ENCODE results near the gene HDLBP.

The HDLBP gene

DNA sequence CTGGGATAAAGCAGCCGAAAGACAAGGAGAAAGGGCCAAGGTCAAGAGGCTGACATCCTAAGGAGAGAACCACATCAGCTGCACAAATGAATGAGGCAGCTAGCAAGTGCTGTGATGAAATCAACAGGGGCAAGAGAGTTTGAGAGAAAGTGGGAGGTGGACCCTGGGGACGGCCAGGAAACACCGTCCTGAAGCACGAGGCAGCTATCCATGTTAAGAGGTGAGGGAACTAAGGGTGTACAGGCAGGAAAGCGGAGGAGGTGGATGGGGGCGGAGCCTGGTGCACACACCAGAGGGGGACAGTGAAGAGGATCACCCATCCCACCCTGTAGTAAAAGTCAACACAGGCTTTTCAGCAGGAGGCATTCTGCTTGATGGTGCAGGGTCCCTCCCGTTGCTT lies 52.4 kb downstream of the HDLBP start:
- Histone ChIP-seq H3K27ac (ENCODE audit: low read depth, low read length) (no peak overlapping the region), H3K4me3 (ENCODE audit: low read length) (no peak overlapping the region), H3K36me3 (ENCODE audit: control insufficient read depth, insufficient read depth, low read length) (peaks cover 41% of the 10 kb centered on the region), H3K27me3 (ENCODE audit: control insufficient read depth, insufficient read depth, low read length) (no peaks in the 10 kb centered on the region), H3K9ac (ENCODE audit: low read length) (no peak overlapping the region), H3K4me1 (ENCODE audit: control insufficient read depth, insufficient read depth, low read length) (no peaks in the 10 kb centered on the region)

DNA sequence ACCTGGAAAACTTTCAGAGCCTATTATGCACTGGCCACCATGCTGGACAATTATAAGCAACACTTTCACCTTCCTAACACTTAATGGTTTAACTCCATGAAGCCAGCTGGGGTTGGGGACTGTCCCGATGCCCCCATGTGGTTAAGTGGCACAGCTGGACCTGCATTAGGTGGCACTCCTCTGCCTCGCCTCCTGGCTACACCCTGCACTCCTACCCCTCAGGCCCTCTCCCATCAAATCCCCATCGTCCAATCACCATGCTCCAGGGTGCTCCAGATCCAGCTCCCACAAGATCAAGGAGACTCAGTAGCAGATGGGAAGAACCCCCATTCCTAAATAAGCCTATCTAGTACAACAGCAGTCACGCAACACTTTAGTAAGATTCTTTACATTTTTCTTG lies 53.8 kb downstream of the HDLBP start:
- no peaks in the 10 kb centered on the region for H3K4me1 ChIP-seq (ENCODE audit: control insufficient read depth, insufficient read depth, low read length)
- H3K27me3 ChIP-seq (ENCODE audit: control insufficient read depth, insufficient read depth, low read length), result no peaks in the 10 kb centered on the region
- peaks cover 41% of the 10 kb centered on the region for H3K36me3 ChIP-seq (ENCODE audit: control insufficient read depth, insufficient read depth, low read length)
- H3K4me3 ChIP-seq (ENCODE audit: low read length), result no peak overlapping the region
- no peak overlapping the region for H3K9ac ChIP-seq (ENCODE audit: low read length)
- no peak overlapping the region for H3K27ac ChIP-seq (ENCODE audit: low read depth, low read length)

DNA sequence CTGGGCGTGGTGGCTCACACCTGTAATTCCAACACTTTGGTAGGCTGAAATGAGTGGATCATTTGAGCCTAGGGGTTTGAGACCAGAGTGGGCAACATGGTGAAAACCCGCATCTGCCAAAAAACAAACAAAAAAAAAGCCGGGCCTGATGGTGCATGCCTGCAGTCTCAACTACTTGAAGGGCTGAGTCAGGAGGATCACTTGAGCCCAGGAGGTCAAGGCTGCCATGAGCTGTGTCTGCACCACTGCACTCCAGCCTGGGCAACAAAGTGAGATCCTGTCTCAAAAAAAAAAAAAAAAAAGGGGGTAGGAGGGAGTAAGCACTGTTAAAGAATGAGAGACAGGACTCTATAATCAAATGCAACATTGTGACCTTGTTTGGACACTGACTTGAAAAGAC lies 54.6 kb downstream of the HDLBP start:
- Histone ChIP-seq H3K4me3 (ENCODE audit: low read length) (no peak overlapping the region), H3K27ac (ENCODE audit: low read depth, low read length) (no peak overlapping the region), H3K36me3 (ENCODE audit: control insufficient read depth, insufficient read depth, low read length) (peaks cover 46% of the 10 kb centered on the region), H3K4me1 (ENCODE audit: control insufficient read depth, insufficient read depth, low read length) (no peaks in the 10 kb centered on the region), H3K9ac (ENCODE audit: low read length) (no peak overlapping the region), H3K27me3 (ENCODE audit: control insufficient read depth, insufficient read depth, low read length) (no peaks in the 10 kb centered on the region)

DNA sequence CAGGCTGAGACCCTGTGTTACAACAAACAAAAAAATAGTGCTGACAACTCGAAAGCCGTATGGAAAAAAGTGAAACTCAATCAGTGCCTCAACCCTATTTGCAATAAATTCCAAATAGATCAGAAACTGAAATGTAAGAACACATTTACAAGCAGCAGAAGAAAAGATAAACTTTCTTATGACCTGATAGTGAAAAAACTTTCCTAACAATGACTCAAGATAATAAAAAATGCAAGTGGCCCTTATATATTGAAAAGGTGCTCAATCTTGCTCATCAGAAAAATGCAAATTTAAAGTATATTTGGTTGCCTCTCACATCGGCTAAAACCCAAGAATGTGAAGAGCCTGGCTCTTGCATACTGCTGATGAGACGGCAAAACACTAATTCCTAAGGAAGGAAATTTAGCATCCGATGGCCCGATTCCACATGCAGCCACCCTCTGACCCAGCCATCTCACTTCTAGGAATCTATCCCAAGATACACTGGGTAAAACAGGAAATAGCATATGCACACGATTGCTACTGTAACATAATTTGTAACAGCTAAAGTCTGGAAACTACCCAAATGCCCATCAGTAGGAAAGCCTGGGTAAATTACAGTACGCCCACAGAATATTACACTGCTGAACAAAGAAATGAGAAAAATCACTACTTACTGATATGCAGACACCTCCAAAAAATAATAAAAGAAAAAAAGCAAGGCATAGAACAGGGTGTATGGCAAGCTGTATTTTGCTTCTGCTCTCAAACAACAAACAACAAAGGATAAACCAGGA lies 56.8 kb downstream of the HDLBP start:
- Histone ChIP-seq H3K27ac (ENCODE audit: low read depth, low read length) (no peak overlapping the region), H3K4me1 (ENCODE audit: control insufficient read depth, insufficient read depth, low read length) (no peaks in the 10 kb centered on the region), H3K4me3 (ENCODE audit: low read length) (no peak overlapping the region), H3K36me3 (ENCODE audit: control insufficient read depth, insufficient read depth, low read length) (peaks cover 56% of the 10 kb centered on the region), H3K9ac (ENCODE audit: low read length) (no peak overlapping the region), H3K27me3 (ENCODE audit: control insufficient read depth, insufficient read depth, low read length) (no peaks in the 10 kb centered on the region)

DNA sequence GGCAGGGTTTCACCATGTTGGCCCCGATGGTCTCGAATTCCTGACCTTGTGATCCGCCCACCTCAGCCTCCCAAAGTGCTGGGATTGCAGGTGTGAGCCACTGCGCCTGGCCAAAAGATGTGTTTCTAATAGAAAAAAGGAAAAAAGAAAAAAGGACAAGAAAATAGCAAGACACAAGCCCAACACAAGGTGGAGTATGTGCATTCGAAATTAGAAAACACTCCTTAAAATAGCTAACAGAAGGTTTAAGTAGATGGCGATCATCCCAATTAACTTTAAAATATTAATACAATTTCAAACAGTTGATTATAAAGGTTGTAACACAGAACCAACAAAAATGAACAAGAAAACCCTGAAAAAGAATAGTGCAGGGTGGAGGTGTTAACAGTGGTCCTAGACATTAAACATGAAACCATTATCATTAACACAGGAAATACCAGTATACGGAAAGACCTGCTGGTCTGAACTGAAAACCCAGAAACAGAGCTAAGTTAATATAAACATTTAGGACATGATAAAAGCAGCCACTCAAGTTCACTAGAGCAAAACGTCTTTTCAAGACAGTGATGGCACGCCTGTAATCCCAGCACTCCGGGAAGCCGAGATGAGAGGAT lies 57.9 kb downstream of the HDLBP start:
- Histone ChIP-seq H3K27ac (ENCODE audit: low read depth, low read length) (no peak overlapping the region), H3K9ac (ENCODE audit: low read length) (no peak overlapping the region), H3K4me1 (ENCODE audit: control insufficient read depth, insufficient read depth, low read length) (no peaks in the 10 kb centered on the region), H3K36me3 (ENCODE audit: control insufficient read depth, insufficient read depth, low read length) (peaks cover 60% of the 10 kb centered on the region), H3K27me3 (ENCODE audit: control insufficient read depth, insufficient read depth, low read length) (no peaks in the 10 kb centered on the region), H3K4me3 (ENCODE audit: low read length) (no peak overlapping the region)

DNA sequence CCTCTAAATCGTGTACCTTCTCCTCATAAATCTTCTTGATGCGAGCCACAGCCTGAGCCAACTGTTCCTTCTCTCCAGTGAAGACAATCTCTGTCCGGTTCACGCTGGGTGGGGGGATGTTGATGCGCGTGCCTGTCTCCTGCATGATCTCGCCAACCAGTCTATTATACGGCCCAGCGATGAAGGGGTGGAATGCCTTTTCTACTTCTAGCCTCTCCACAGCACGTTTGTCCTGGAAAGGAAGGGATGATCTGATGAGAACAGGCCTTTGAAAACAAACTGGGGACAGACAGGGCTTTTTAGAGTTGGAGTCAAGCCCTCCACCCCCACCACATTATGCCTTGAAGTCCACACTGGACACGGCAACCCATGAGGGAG lies 59.3 kb downstream of the HDLBP start:
- H3K27ac ChIP-seq (ENCODE audit: low read depth, low read length), result no peak overlapping the region
- no peak overlapping the region for H3K9ac ChIP-seq (ENCODE audit: low read length)
- H3K4me1 ChIP-seq (ENCODE audit: control insufficient read depth, insufficient read depth, low read length), result no peaks in the 10 kb centered on the region
- no peaks in the 10 kb centered on the region for H3K27me3 ChIP-seq (ENCODE audit: control insufficient read depth, insufficient read depth, low read length)
- peaks cover 59% of the 10 kb centered on the region for H3K36me3 ChIP-seq (ENCODE audit: control insufficient read depth, insufficient read depth, low read length)
- no peak overlapping the region for H3K4me3 ChIP-seq (ENCODE audit: low read length)

DNA sequence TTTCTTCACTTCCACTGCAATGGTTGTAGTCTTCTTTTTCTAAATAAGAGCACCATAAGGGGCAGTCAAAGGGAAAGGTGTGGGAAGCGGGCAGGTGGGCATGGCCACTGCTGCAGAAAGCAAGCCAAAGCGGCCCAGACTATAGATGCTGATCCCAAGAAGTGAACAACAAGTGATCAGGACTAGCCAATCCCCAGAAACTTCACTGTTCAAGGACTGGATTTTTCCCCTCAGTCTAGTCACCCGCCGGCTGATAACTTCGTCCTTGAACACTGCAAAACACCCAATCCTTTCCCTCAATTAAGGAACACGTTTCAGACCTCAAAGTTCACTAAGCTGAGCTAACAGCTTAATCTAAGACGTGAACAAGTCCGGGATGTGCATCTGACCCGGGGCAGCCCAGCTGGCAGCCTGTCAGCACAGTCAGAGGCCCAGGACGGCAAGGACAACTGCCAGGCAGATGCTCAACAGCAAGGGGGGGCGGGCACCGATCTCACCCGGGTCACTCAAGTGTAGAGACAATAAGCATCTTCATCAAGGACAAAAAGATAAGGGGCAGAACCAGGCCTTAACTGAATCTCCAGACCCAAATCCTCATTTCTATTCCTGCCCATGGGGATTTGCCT lies 59.8 kb downstream of the HDLBP start:
- peaks cover 61% of the 10 kb centered on the region for H3K36me3 ChIP-seq (ENCODE audit: control insufficient read depth, insufficient read depth, low read length)
- no peak overlapping the region for H3K4me3 ChIP-seq (ENCODE audit: low read length)
- H3K27ac ChIP-seq (ENCODE audit: low read depth, low read length), result no peak overlapping the region
- no peaks in the 10 kb centered on the region for H3K27me3 ChIP-seq (ENCODE audit: control insufficient read depth, insufficient read depth, low read length)
- no peaks in the 10 kb centered on the region for H3K4me1 ChIP-seq (ENCODE audit: control insufficient read depth, insufficient read depth, low read length)
- H3K9ac ChIP-seq (ENCODE audit: low read length), result no peak overlapping the region

DNA sequence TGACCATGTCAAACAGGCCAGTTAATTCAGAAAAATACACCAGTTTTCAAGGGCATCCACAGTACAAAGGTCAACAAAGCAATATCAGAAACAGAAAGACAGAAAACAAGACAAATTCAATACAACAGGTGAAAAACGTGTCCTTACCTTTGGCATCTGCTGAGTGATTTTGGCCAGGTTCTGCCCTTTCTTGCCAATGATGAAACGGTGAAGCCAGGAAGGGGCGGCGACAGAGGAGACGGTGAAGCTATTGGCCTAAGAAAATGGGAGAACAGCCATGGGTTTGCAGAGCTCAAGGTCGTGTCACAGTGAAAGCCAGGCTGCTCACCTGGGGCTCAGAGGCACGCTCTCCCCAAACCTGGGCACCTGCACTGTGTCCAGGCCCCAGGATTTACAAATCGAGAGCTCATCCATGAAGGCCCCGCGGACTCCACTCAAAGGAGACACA lies 60.5 kb downstream of the HDLBP start:
- H3K27me3 ChIP-seq (ENCODE audit: control insufficient read depth, insufficient read depth, low read length), result no peaks in the 10 kb centered on the region
- H3K9ac ChIP-seq (ENCODE audit: low read length), result no peak overlapping the region
- no peak overlapping the region for H3K27ac ChIP-seq (ENCODE audit: low read depth, low read length)

DNA sequence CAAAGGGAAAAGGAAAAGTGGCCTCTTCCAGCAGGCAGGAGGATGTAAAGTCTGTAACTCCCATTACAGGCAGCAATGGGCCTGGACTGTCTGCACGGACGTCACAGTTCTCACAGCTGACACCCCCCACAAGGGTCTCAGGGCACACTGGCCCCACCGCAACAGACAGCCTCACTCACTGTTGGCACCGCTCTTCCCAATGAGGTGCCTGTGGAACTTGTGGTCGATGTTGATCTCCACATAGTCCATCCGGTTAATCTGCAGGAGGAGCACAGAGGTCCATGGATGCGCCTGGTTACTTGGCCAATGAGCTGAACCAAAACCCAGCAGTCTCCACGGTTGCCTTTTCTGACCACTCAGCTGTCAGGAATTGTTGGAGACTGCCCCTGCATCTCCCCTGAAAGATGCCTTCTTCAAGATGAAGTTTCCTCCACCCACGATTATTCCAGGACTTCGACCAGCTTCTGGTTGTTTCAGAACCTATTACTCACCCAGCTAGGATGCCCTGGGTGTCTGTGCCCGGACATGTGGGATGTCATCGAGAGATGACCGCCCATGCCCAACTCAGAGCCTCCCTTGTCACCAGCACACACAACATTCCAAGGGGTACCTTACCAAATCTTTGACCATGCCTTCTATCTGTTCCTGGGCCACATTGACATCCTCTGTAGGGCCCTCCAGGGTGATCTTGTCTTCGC lies 62.5 kb downstream of the HDLBP start:
- Histone ChIP-seq H3K4me1 (ENCODE audit: control insufficient read depth, insufficient read depth, low read length) (no peaks in the 10 kb centered on the region), H3K27ac (ENCODE audit: low read depth, low read length) (no peak overlapping the region), H3K27me3 (ENCODE audit: control insufficient read depth, insufficient read depth, low read length) (no peaks in the 10 kb centered on the region), H3K9ac (ENCODE audit: low read length) (no peak overlapping the region), H3K36me3 (ENCODE audit: control insufficient read depth, insufficient read depth, low read length) (peaks cover 80% of the 10 kb centered on the region), H3K4me3 (ENCODE audit: low read length) (no peak overlapping the region)

More for the DNA sequence above, 60.5 kb downstream of the HDLBP start:
- Histone ChIP-seq H3K36me3 (ENCODE audit: control insufficient read depth, insufficient read depth, low read length) (peaks cover 66% of the 10 kb centered on the region), H3K4me1 (ENCODE audit: control insufficient read depth, insufficient read depth, low read length) (no peaks in the 10 kb centered on the region), H3K4me3 (ENCODE audit: low read length) (no peak overlapping the region)

DNA sequence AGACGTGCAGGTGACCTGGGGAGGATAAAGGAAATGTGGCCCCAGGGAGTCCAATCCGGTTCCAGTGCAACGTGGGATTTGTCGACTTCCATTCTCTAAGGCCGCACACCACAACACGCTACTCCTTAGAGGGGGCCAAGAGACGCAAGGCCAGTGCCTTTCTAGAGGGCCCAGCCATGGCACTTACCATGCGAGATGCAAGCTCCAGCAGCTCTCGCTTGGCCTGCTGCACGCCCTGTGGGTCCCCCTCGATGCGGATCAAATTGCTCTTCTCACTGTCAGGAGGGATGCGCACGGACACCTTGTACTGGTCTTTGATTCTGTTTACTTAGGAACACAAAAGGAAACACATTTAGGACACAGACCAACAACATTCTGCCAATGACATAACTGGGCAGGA lies 65.8 kb downstream of the HDLBP start:
- Histone ChIP-seq H3K27ac (ENCODE audit: low read depth, low read length) (no peak overlapping the region), H3K27me3 (ENCODE audit: control insufficient read depth, insufficient read depth, low read length) (no peaks in the 10 kb centered on the region), H3K4me3 (ENCODE audit: low read length) (no peak overlapping the region)

DNA sequence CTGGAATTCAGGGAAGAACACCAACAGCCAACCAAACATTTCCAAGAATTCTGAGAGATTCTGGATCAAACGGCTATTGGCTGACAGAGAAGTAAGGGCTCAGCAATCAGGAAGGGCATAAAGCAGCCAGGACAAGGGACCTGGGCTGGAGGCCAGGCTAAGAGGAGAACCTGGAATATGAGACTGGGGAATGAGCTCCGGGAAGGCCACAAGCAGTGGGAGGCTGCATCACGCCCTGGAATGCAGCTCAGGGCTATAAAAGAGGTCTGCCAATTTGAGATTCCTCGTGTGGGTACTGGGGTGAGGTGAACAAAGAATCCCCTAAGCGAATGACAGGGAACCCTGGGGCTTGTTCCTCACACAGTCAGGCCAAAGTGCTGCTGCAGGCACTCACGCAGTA lies 66.6 kb downstream of the HDLBP start:
- Histone ChIP-seq H3K27me3 (ENCODE audit: control insufficient read depth, insufficient read depth, low read length) (no peaks in the 10 kb centered on the region), H3K27ac (ENCODE audit: low read depth, low read length) (no peak overlapping the region), H3K9ac (ENCODE audit: low read length) (no peak overlapping the region), H3K4me3 (ENCODE audit: low read length) (no peak overlapping the region), H3K36me3 (ENCODE audit: control insufficient read depth, insufficient read depth, low read length) (peaks cover 73% of the 10 kb centered on the region), H3K4me1 (ENCODE audit: control insufficient read depth, insufficient read depth, low read length) (no peaks in the 10 kb centered on the region)

More for the DNA sequence above, 65.8 kb downstream of the HDLBP start:
- peaks cover 73% of the 10 kb centered on the region for H3K36me3 ChIP-seq (ENCODE audit: control insufficient read depth, insufficient read depth, low read length)
- H3K4me1 ChIP-seq (ENCODE audit: control insufficient read depth, insufficient read depth, low read length), result no peaks in the 10 kb centered on the region
- no peak overlapping the region for H3K9ac ChIP-seq (ENCODE audit: low read length)

DNA sequence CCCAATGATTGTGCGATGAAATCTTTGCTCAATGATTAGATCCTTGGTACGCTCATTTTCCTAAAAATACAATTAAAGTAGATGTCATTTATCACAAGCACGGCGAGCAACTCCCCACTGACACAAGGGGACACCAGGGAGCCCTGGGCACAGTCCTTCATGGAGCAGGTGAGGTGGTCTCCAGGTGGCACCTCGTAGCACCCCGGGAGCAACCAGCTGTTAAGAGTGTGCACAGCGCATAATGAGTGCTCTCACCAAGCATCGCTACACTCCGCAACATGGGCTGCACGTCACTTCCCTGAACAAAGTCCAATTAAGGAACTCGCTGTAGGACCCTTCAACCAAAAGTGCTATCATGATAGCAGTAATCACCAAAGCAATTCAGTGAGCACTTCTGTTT lies 67.2 kb downstream of the HDLBP start:
- Histone ChIP-seq H3K9ac (ENCODE audit: low read length) (no peak overlapping the region), H3K36me3 (ENCODE audit: control insufficient read depth, insufficient read depth, low read length) (peaks cover 70% of the 10 kb centered on the region), H3K27ac (ENCODE audit: low read depth, low read length) (no peak overlapping the region)

More for the DNA sequence above, 67.2 kb downstream of the HDLBP start:
- H3K4me1 ChIP-seq (ENCODE audit: control insufficient read depth, insufficient read depth, low read length), result no peaks in the 10 kb centered on the region
- H3K4me3 ChIP-seq (ENCODE audit: low read length), result no peak overlapping the region
- H3K27me3 ChIP-seq (ENCODE audit: control insufficient read depth, insufficient read depth, low read length), result no peaks in the 10 kb centered on the region

Measured in rectal smooth muscle tissue (tissue), 1 donor.